ENCODE results near the gene NMNAT2.
"Not testable (repeated sequence)": the region's sequence is repeated elsewhere in the genome, so short reads cannot be mapped to it uniquely, and the experiment has no call there.

Gene NMNAT2

GRCh38 chr1:183283286-183283685, 134.9 kb downstream of the NMNAT2 start:
- DNase-seq, result no peak

DNA sequence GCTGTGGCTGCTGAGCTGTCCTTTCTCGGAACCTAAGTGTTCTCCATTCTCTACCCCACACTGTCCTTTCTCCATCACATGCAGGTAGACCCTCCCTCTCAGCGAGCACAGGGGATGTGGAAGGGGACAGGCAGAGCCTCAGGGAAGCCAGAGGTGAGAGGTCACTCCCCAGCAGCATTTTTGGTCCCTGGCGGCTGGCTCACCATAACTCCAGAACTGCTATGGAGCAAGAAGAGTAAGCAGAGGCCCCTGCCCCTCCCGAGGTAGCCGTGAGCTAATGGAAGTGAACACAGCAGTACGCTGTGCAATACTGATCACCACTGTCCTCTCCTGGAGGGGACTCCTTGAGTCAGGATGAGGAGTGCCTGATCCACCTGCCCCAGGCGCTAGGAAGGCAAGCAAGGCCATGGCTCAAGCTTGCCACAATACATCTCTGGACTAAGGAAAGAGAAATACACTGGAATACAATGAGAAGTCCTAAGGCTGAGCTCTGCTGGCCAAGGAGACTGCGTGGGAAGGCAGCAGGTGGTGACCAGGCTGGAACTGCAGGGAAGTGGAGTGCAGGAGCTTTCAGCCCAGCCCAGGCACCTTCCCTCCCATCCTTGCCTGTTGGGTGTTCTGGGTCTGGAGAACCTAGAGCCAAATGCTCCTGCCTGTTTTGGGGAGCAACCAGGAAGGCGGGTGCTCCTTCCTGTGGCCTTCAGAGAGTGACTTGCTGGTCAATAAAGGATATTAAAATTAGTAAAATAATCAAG, 135.9 kb downstream of the NMNAT2 start:
- no peak for DNase-seq

- peak; percentile 75 to 82 for DNase-seq
Measured at GRCh38 chr1:183281553-183282091, 136.6 kb downstream of the NMNAT2 start.

- peak; percentile 6 to 15 for DNase-seq
Measured at GRCh38 chr1:183281039-183281438, 137.1 kb downstream of the NMNAT2 start.

DNA sequence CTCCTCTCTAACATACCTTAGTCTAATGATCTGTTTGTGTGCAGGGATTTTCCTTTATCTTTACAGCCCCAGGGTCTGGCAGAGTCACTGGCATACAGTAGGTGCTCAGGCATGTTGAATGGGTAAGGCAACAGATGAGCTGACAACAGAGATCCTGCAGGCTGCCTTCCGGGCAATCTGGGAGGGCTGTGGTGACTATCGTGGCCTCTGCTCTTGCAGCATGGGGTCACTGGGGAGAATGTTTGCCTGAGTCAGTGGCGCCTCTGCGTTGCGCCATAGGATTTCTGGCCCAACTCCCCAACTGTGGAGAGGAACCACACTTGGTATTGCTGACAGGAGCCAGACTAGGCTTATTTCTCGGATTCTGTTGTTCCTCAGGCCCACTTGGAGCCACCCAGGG, 138.3 kb downstream of the NMNAT2 start:
- no peak for DNase-seq

GRCh38 chr1:183278739-183279591, 139.2 kb downstream of the NMNAT2 start:
- DNase-seq, result no peak

- DNase-seq, result no peak
Measured at GRCh38 chr1:183277821-183278738, 140.1 kb downstream of the NMNAT2 start.

DNA sequence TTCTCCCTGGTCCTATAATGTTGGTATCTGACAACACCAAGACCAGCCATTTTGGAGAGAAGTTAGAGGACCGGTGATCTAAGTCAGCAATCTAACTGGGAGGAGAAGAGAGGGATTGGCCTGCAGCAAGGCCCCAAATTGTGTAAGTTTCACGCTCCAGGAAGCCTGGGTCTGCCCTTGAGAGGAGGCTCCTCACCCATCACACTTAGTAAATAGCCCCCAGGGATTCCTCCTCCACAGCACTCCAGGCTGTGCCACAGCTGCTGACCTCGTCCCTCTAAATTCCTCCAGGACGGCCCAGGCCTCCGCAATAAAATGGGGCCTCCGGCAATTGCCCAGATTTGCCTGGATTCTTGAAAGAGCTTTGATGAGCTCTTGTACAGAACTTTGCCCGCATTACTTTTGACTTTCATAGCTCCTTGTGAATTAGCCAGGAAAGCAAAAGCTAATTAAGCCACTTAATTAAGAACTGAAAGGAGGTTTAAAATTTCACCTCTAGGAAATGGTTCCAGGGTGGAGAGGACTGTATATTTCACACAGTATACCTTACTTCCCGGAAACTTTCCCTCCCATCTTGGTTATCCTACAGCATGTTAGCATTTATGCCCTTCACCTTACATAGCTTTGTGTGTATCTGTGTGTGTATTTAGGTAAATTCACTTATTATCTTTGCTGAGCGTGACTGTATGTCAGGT, 141.6 kb downstream of the NMNAT2 start:
- DNase-seq, result no peak

DNA sequence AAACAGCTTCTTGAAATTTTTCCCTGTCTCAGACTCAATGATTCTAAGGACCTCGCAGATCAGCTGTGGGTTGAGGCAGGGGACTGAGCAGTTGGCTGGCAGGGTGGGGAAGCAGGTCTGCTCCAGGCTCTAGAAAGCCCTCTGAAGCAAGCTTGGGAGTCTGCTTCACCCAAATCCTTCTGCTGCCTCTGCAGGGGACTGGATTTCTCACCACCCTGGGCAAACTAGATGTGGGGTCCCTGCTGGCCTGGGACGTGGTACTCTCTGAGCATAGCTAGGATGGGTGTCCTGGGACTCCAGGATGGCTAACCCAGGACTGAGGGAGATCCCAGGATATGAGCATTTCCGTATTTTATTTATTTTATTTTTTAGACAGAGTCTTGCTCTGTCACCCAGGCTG, 142.9 kb downstream of the NMNAT2 start:
- no peak for DNase-seq

DNA sequence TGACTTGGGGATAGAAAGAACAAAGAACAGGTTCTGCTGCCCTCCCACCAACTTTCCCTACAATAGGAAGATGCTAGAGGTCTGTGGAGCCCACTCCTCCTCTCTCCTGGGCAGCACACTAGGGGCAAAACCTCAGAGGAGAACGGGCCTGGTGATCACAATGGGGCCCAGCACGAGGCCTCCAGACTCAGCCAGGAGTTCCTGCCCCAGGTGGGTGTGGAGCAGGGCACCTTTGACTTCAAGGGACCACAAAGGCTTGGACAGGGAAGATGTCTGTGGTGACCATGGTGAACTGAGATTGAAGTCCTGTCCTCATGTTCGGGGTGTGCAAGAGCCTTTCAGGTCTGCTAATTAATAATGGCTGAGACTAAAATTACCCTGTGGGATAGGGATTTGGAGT, 143.3 kb downstream of the NMNAT2 start:
- no peak for DNase-seq

- DNase-seq, result not testable (repeated sequence)
Measured at GRCh38 chr1:183273984-183274383, 144.2 kb downstream of the NMNAT2 start.

GRCh38 chr1:183273300-183273699, 144.9 kb downstream of the NMNAT2 start:
- no peak for DNase-seq

- no peak for DNase-seq
Measured at GRCh38 chr1:183272390-183272848, 145.8 kb downstream of the NMNAT2 start.

DNA sequence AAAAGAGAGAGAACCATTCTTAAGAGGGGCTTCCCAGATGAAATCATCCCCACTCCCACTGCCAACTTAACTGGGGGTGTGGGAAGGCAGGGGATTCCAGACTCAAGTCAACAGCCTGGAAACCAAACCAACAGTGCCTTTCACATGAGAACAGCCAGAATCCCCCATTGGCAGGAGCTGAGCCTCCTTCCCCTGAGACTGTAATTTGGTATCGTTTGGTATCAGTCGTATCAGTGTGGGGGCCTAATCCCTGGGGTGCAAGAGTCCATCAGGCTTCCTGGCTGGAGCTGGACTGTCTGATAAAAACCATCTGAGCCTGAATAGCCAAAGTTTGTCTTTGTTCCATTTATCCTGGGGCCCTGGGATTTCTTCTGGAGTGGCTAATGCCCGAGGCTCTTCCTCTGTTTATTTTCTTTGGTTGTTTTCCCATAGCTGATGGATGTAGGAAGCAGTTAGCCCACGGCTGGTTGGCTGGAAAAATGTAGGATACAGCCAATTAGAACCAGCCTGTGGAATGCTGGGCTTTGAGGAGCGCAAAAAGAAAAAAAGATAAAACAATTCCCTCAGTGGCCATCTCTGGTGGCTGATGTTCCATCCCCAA, 147.5 kb downstream of the NMNAT2 start:
- DNase-seq, result no peak

GRCh38 chr1:183267646-183268431, 150.3 kb downstream of the NMNAT2 start:
- DNase-seq, result no peak

DNA sequence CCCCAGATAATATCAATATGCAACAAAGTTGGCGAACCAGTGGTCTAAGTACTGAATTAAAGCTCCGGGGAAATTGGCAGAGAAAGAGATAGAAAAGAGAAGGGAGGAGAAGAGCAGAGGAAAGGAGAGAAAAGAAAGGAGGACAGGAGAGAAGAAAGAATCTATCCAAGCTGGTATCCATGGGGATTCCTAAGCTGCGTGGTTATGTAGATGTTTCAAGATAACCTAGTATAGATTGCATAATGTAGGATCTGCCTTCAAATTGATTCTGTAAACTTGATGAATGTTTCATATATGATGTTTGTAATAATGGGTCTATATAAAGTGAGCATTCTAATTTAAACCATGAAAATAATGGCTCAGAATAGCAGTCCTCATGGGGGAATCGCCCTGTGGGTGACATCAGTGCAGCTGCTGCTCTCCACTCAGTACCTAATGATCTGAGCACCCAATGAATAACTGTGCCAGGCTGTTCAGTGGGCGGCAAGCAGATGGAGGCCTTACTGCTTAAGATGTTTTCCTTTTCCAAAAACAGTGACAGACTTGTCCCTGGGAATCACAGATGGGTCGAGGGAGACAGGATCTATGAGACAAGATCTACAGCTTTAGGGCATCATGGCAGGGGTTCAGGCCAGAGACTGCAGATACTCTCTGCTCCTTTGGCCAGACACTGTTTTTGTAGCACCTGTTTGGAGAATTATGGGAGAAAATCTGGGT, 154.1 kb downstream of the NMNAT2 start:
- no peak for DNase-seq

DNA sequence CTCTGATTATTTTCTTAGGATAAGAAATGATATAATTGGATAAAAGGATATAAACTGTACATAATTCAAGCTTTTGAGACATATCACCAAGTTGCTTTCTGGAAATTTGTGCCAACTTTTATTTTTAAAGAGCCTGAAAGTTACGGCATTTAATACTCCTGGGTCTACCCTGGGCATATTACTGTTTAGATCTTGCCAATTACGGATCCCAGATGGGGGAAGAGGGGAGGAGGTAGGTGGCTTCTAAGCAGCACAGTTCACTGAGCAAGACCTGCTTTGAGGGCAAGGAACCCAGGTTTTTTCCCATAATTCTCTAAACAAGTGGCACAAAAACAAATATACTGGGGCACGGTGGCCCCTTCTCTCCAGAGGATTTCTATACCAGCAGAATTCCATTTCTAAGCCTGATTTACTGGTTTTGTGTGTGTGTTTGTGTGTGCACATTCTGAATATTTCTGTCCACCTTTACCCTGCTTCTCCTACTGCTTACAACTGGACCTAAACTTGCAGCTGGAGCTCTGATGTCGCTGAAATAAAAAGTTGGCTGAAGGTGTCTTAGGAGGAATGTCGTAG, 155.5 kb downstream of the NMNAT2 start:
- no peak for DNase-seq

GRCh38 chr1:183259924-183260323, 158.3 kb downstream of the NMNAT2 start:
- DNase-seq, result no peak

DNA sequence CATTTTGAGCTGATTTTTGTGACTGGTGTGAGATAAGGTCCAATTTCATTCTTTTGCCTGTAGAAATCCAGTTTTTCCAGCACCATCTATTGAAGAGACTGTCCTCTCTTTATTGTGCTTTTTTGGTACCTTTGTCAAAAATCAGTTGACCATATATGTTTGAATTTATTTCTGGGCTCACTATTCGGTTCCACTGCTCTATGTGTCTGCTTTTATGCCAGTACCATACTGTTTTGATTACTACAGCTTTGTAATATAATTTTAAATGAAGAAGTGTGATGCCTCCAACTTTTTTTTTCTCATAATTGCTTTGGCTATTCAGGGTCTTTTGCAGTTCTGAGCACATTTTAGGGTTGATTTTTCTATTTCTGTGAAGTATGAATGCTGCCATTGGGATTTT, 163.1 kb downstream of the NMNAT2 start:
- DNase-seq, result no peak
